Natural killer cell (primary cell): ENCODE measurements around the gene KRTAP20-3. TPM values are rescaled to one million over a fixed set of nuclear protein-coding genes. Genes with fewer than 3 reads are reported as not detected.

Experiments
- ATAC-seq, 3 donors: fragments of 150-1000 bp in 2 of 3; fragments of 200-7000 bp in 1 of 3; cut with Tn5 transposase; 1 replicate in 1 of 3; 2 replicates in 2 of 3; pipeline ENCODE4 v1.10.0; 2021; ENCODE audit warnings: mild to moderate bottlenecking in 2 of 3, moderate library complexity in 2 of 3
- DNase-seq, 2 donors: peaks; one replicate each; pipeline versions ENCODE4 v3.0.0 to v3.0.0-alpha.2; 2013 to 2021; ENCODE audit warnings: mixed read lengths in 1 of 2
- H3K27ac ChIP-seq: one replicate; pipeline ENCODE4 v1.5.1; 2013; ENCODE audit warnings: mild to moderate bottlenecking, low read length
- H3K27me3 ChIP-seq: one replicate; pipeline ENCODE4 v1.6.1; 2013; ENCODE audit warnings: low read length; ENCODE audit not compliant: control insufficient read depth, insufficient read depth
- H3K36me3 ChIP-seq: one replicate; pipeline ENCODE4 v1.6.1; 2013; ENCODE audit warnings: low read length; ENCODE audit not compliant: control insufficient read depth, insufficient read depth
- H3K4me1 ChIP-seq: one replicate; pipeline ENCODE4 v1.6.1; 2013; ENCODE audit warnings: low read length; ENCODE audit not compliant: control insufficient read depth, insufficient read depth
- H3K4me3 ChIP-seq: one replicate; pipeline ENCODE4 v1.5.1; 2013; ENCODE audit warnings: low read length
- H3K9me3 ChIP-seq: one replicate; pipeline ENCODE4 v1.6.1; 2013; ENCODE audit warnings: low read length; ENCODE audit not compliant: control insufficient read depth, insufficient read depth
- H3K27ac Mint-ChIP-seq, 2 donors: one replicate each; pipeline ENCODE4 v1.8.0; 2022; ENCODE audit warnings: mild to moderate bottlenecking in 2 of 2, mixed read lengths in 2 of 2, moderate library complexity in 1 of 2
- H3K27me3 Mint-ChIP-seq, 2 donors: one replicate each; pipeline ENCODE4 v1.8.0; 2022; ENCODE audit warnings: low read depth in 2 of 2, mixed read lengths in 2 of 2
- H3K36me3 Mint-ChIP-seq: one replicate; pipeline ENCODE4 v1.8.0; 2022; ENCODE audit warnings: mixed read lengths
- H3K4me1 Mint-ChIP-seq, 2 donors: one replicate each; pipeline ENCODE4 v1.8.0; 2022; ENCODE audit warnings: mixed read lengths in 2 of 2
- H3K4me3 Mint-ChIP-seq: one replicate; pipeline ENCODE4 v1.8.0; 2022; ENCODE audit warnings: mild to moderate bottlenecking, moderate library complexity, mixed read lengths
- H3K9me3 Mint-ChIP-seq, 2 donors: one replicate each; pipeline ENCODE4 v1.8.0; 2022; ENCODE audit warnings: mixed read lengths in 2 of 2
- CTCF ChIP-seq: fragments of 200-600 bp; IDR thresholded peaks from one replicate; pipeline ENCODE4 v1.8.0; 2022; ENCODE audit warnings: antibody characterized with exemption
- WGBS: methylation state at CpG from one replicate; pipeline ENCODE4 v1.1.7; 2013; ENCODE audit warnings: missing lambda C conversion rate; ENCODE audit not compliant: insufficient coverage; 5-methylcytosine and 5-hydroxymethylcytosine counted together
- intact Hi-C: fragments of 100-400 bp; cut with micrococcal nuclease; formaldehyde crosslinking; loops from one replicate; pipeline ENCODE4 v1.14.2; 2022
- total RNA-seq, 4 donors: library from RNA; stranded (reverse); fragments of 120-200 nt in 1 of 4; gene quantifications; one replicate each; pipeline versions ENCODE4 v1.2.3 to v1.2.4, GENCODE V29; 2013 to 2022

Gene KRTAP20-3
- total RNA-seq, 3 donors from 2014 or later (not counting 1 experiment from before 2014, with no cell fraction given): not detected

GRCh38 chr21:30620080-30620479, 22.6 kb upstream of the KRTAP20-3 start:
- Histone ChIP-seq H3K4me3 (no peak overlapping the region), H3K4me1 (no peaks in the 10 kb centered on the region), H3K36me3 (no peaks in the 10 kb centered on the region), H3K9me3 (peaks cover 11% of the 10 kb centered on the region), H3K27ac (no peak overlapping the region), H3K27me3 (no peaks in the 10 kb centered on the region)
- no peak overlapping the region for H3K27ac Mint-ChIP-seq
- H3K27me3 Mint-ChIP-seq: no peaks in the 10 kb centered on the region
- TF ChIP-seq CTCF: no peak
- H3K4me3 Mint-ChIP-seq: no peak overlapping the region
- H3K36me3 Mint-ChIP-seq: no peaks in the 10 kb centered on the region
- intact Hi-C loops: no loop called here
- H3K9me3 Mint-ChIP-seq: peaks cover 0 to 6% of the 10 kb centered on the region in 2 donors
- no peaks in the 10 kb centered on the region for H3K4me1 Mint-ChIP-seq
- ATAC-seq: no peak
- DNase-seq: no peak

GRCh38 chr21:30620522-30620921, 22.1 kb upstream of the KRTAP20-3 start, which contains the start of gene KRTAP20-4:
Gene KRTAP20-4 (plus strand): TSS chr21:30620627.
- Mint-ChIP-seq H3K4me1 (no peaks in the 10 kb centered on the region), H3K27me3 (no peaks in the 10 kb centered on the region), H3K4me3 (no peak within 1 kb of the TSS), H3K27ac (no peak within 1 kb of the TSS), H3K36me3 (no peaks in the 10 kb centered on the region), H3K9me3 (peaks cover 0 to 6% of the 10 kb centered on the region in 2 donors)
- no peaks in the 10 kb centered on the region for H3K36me3 ChIP-seq
- 75% methylated on average over 2 of the region's 3 CpGs for WGBS
- no peak for TF ChIP-seq CTCF
- no peaks in the 10 kb centered on the region for H3K27me3 ChIP-seq
- peaks cover 16% of the 10 kb centered on the region for H3K9me3 ChIP-seq
- H3K27ac ChIP-seq: no peak within 1 kb of the TSS
- DNase-seq: no peak
- no peak for ATAC-seq
- H3K4me1 ChIP-seq: no peaks in the 10 kb centered on the region
- intact Hi-C loops: no loop called here
- H3K4me3 ChIP-seq: no peak within 1 kb of the TSS

GRCh38 chr21:30623362-30623761, 19.3 kb upstream of the KRTAP20-3 start:
- Histone ChIP-seq H3K27ac (no peak overlapping the region), H3K36me3 (no peaks in the 10 kb centered on the region), H3K27me3 (no peaks in the 10 kb centered on the region), H3K9me3 (peaks cover 16% of the 10 kb centered on the region), H3K4me1 (no peaks in the 10 kb centered on the region), H3K4me3 (no peak overlapping the region)
- no peak overlapping the region for H3K27ac Mint-ChIP-seq
- DNase-seq (no peak), ATAC-seq (no peak)
- no peaks in the 10 kb centered on the region for H3K4me1 Mint-ChIP-seq
- peaks cover 3 to 10% of the 10 kb centered on the region in 2 donors for H3K9me3 Mint-ChIP-seq
- peaks cover 9% of the 10 kb centered on the region for H3K36me3 Mint-ChIP-seq
- no peak overlapping the region for H3K4me3 Mint-ChIP-seq
- intact Hi-C loops: no loop called here
- no peak for TF ChIP-seq CTCF
- 89% methylated on average over 3 of the region's 3 CpGs for WGBS
- H3K27me3 Mint-ChIP-seq: no peaks in the 10 kb centered on the region

GRCh38 chr21:30625449-30626165, 17.1 kb upstream of the KRTAP20-3 start:
- Histone ChIP-seq H3K27me3 (no peaks in the 10 kb centered on the region), H3K9me3 (peaks cover 16% of the 10 kb centered on the region), H3K4me1 (no peaks in the 10 kb centered on the region), H3K36me3 (no peaks in the 10 kb centered on the region), H3K27ac (no peak overlapping the region), H3K4me3 (no peak overlapping the region)
- H3K4me3 Mint-ChIP-seq: no peak overlapping the region
- no peaks in the 10 kb centered on the region for H3K4me1 Mint-ChIP-seq
- DNase-seq: no peak
- ATAC-seq: no peak
- 81% methylated on average over 4 of the region's 4 CpGs for WGBS
- TF ChIP-seq CTCF: no peak
- H3K36me3 Mint-ChIP-seq: peaks cover 9% of the 10 kb centered on the region
- no peak overlapping the region for H3K27ac Mint-ChIP-seq
- intact Hi-C loops: no loop called here
- no peaks in the 10 kb centered on the region for H3K27me3 Mint-ChIP-seq
- H3K9me3 Mint-ChIP-seq: peaks cover 3 to 10% of the 10 kb centered on the region in 2 donors
